ENCODE data around the gene INSYN2B.
"Not testable (repeated sequence)": the region's sequence is repeated elsewhere in the genome, so short reads cannot be mapped to it uniquely, and the experiment has no call there.

Gene INSYN2B

GRCh38 chr5:169970911-169971765, 9.2 kb downstream of the INSYN2B start:
- no peak for DNase-seq

GRCh38 chr5:169970339-169970738, 10.0 kb downstream of the INSYN2B start:
- DNase-seq = no peak

- no peak for DNase-seq
Measured at GRCh38 chr5:169964246-169964645, 16.0 kb downstream of the INSYN2B start.

GRCh38 chr5:169960659-169961058, 19.6 kb downstream of the INSYN2B start:
- no peak for DNase-seq

GRCh38 chr5:169958278-169958677, 22.0 kb downstream of the INSYN2B start:
- DNase-seq = no peak

GRCh38 chr5:169956756-169957155, 23.5 kb downstream of the INSYN2B start:
- DNase-seq = no peak

- DNase-seq = no peak
Measured at GRCh38 chr5:169956126-169956525, 24.2 kb downstream of the INSYN2B start.

- DNase-seq = no peak
Measured at GRCh38 chr5:169954786-169955185, 25.5 kb downstream of the INSYN2B start.

- DNase-seq = not testable (repeated sequence)
Measured at GRCh38 chr5:169953196-169953595, 27.1 kb downstream of the INSYN2B start.

- no peak for DNase-seq
Measured at GRCh38 chr5:169950333-169950732, 30.0 kb downstream of the INSYN2B start.

- no peak for DNase-seq
Measured at GRCh38 chr5:169946743-169947295, 33.5 kb downstream of the INSYN2B start.

GRCh38 chr5:169945831-169946261, 34.4 kb downstream of the INSYN2B start:
- no peak for DNase-seq

GRCh38 chr5:169944922-169945680, 35.2 kb downstream of the INSYN2B start:
- DNase-seq = no peak

- DNase-seq = no peak
Measured at GRCh38 chr5:169944115-169944514, 36.2 kb downstream of the INSYN2B start.

GRCh38 chr5:169943026-169943425, 37.3 kb downstream of the INSYN2B start:
- no peak for DNase-seq

- DNase-seq = no peak
Measured at GRCh38 chr5:169942181-169942580, 38.1 kb downstream of the INSYN2B start.

GRCh38 chr5:169941542-169941941, 38.8 kb downstream of the INSYN2B start:
- DNase-seq = no peak

GRCh38 chr5:169939731-169940130, 40.6 kb downstream of the INSYN2B start:
- no peak for DNase-seq

- DNase-seq = no peak
Measured at GRCh38 chr5:169938439-169938838, 41.9 kb downstream of the INSYN2B start.

GRCh38 chr5:169935762-169936161, 44.5 kb downstream of the INSYN2B start:
- DNase-seq = no peak

- no peak for DNase-seq
Measured at GRCh38 chr5:169934990-169935389, 45.3 kb downstream of the INSYN2B start.

GRCh38 chr5:169933616-169934015, 46.7 kb downstream of the INSYN2B start:
- no peak for DNase-seq

GRCh38 chr5:169933127-169933526, 47.2 kb downstream of the INSYN2B start:
- DNase-seq = no peak

GRCh38 chr5:169923988-169924387, 56.3 kb downstream of the INSYN2B start:
- DNase-seq = no peak
